Measurements from ENCODE around the gene ZNF302. TPM values are rescaled to one million over a fixed set of nuclear protein-coding genes. Genes with fewer than 3 reads are reported as not detected.
A peak's percentile ranks its signal among the peaks of the same experiment; 100 is the strongest.

Gene ZNF302
- total RNA-seq, 1 donor from 2014 or later, result 45.6 TPM

- no peak overlapping the region for H3K27ac ChIP-seq (replicated peaks)
- no peaks in the 10 kb centered on the region for H3K4me1 ChIP-seq
- no peak for DNase-seq
- TF ChIP-seq CTCF (IDR thresholded peaks at IDR 0.05; ENCODE audit: borderline replicate concordance), result no peak
- peaks cover 6% of the 10 kb centered on the region for H3K9me3 ChIP-seq (replicated peaks)
- H3K36me3 ChIP-seq, result no peaks in the 10 kb centered on the region
- H3K27me3 ChIP-seq (ENCODE audit: low read depth), result no peaks in the 10 kb centered on the region
- intact Hi-C loops (cut with micrococcal nuclease), result loop anchor here (2.0 kb wide), 1 partner anchor 72 kb away; no protein-coding TSS in a partner anchor
- no peak overlapping the region for H3K4me3 ChIP-seq
These were observed 35.8 kb downstream of the ZNF302 start for GRCh38 chr19:34713262-34713637.

GRCh38 chr19:34715357-34715756 lies 37.9 kb downstream of the ZNF302 start:
- H3K36me3 ChIP-seq, result no peaks in the 10 kb centered on the region
- no peaks in the 10 kb centered on the region for H3K27me3 ChIP-seq (ENCODE audit: low read depth)
- TF ChIP-seq CTCF (IDR thresholded peaks at IDR 0.05; ENCODE audit: borderline replicate concordance), result no peak
- peaks cover 6% of the 10 kb centered on the region for H3K9me3 ChIP-seq (replicated peaks)
- no peaks in the 10 kb centered on the region for H3K4me1 ChIP-seq
- no peak for DNase-seq
- no peak overlapping the region for H3K27ac ChIP-seq (replicated peaks)
- intact Hi-C loops (cut with micrococcal nuclease), result no loop called here
- no peak overlapping the region for H3K4me3 ChIP-seq

GRCh38 chr19:34722353-34722752 lies 44.9 kb downstream of the ZNF302 start:
- intact Hi-C loops (cut with micrococcal nuclease), result no loop called here

GRCh38 chr19:34725400-34725799 lies 47.9 kb downstream of the ZNF302 start:
- DNase-seq, result no peak
- TF ChIP-seq CTCF (IDR thresholded peaks at IDR 0.05; ENCODE audit: borderline replicate concordance), result no peak
- Histone ChIP-seq H3K4me3 (no peak overlapping the region), H3K27me3 (ENCODE audit: low read depth) (peaks cover 5% of the 10 kb centered on the region), H3K27ac (replicated peaks) (no peak overlapping the region), H3K9me3 (replicated peaks) (no peaks in the 10 kb centered on the region), H3K4me1 (no peaks in the 10 kb centered on the region), H3K36me3 (no peaks in the 10 kb centered on the region)
- intact Hi-C loops (cut with micrococcal nuclease), result no loop called here

More at GRCh38 chr19:34722353-34722752, 44.9 kb downstream of the ZNF302 start:
- no peak overlapping the region for H3K27ac ChIP-seq (replicated peaks)
- H3K9me3 ChIP-seq (replicated peaks), result no peaks in the 10 kb centered on the region
- H3K4me3 ChIP-seq, result no peak overlapping the region
- H3K4me1 ChIP-seq, result no peaks in the 10 kb centered on the region
- DNase-seq, result no peak
- no peak for TF ChIP-seq CTCF (IDR thresholded peaks at IDR 0.05; ENCODE audit: borderline replicate concordance)
- H3K27me3 ChIP-seq (ENCODE audit: low read depth), result peaks cover 5% of the 10 kb centered on the region
- no peaks in the 10 kb centered on the region for H3K36me3 ChIP-seq

GRCh38 chr19:34731019-34731829 lies 53.7 kb downstream of the ZNF302 start:
- DNase-seq, result peak; percentile 22
- Histone ChIP-seq H3K27me3 (ENCODE audit: low read depth) (peaks cover 1% of the 10 kb centered on the region), H3K4me1 (peaks cover 48% of the 10 kb centered on the region), H3K9me3 (replicated peaks) (no peaks in the 10 kb centered on the region), H3K27ac (replicated peaks) (peak overlapping the region; percentile 19), H3K4me3 (no peak overlapping the region), H3K36me3 (peaks cover 11% of the 10 kb centered on the region)
- TF ChIP-seq CTCF (IDR thresholded peaks at IDR 0.05; ENCODE audit: borderline replicate concordance), result no peak
- intact Hi-C loops (cut with micrococcal nuclease), result no loop called here

All from left ventricle myocardium inferior (tissue), 1 donor.